Stimulated activated CD4-positive, alpha-beta T cell treated with anti-CD3 and anti-CD28 coated beads, Interleukin-1b, Interleukin-23, amount 100 ng/mL, for 1 hour (primary cell): ENCODE results near the gene STK36.

Experiments used
- DNase-seq, 2 donors: peaks; one replicate each; pipeline ENCODE4 v3.0.0-alpha.2; 2020; ENCODE audit warnings: low read depth in 2 of 2

STK36 gene, protein sequence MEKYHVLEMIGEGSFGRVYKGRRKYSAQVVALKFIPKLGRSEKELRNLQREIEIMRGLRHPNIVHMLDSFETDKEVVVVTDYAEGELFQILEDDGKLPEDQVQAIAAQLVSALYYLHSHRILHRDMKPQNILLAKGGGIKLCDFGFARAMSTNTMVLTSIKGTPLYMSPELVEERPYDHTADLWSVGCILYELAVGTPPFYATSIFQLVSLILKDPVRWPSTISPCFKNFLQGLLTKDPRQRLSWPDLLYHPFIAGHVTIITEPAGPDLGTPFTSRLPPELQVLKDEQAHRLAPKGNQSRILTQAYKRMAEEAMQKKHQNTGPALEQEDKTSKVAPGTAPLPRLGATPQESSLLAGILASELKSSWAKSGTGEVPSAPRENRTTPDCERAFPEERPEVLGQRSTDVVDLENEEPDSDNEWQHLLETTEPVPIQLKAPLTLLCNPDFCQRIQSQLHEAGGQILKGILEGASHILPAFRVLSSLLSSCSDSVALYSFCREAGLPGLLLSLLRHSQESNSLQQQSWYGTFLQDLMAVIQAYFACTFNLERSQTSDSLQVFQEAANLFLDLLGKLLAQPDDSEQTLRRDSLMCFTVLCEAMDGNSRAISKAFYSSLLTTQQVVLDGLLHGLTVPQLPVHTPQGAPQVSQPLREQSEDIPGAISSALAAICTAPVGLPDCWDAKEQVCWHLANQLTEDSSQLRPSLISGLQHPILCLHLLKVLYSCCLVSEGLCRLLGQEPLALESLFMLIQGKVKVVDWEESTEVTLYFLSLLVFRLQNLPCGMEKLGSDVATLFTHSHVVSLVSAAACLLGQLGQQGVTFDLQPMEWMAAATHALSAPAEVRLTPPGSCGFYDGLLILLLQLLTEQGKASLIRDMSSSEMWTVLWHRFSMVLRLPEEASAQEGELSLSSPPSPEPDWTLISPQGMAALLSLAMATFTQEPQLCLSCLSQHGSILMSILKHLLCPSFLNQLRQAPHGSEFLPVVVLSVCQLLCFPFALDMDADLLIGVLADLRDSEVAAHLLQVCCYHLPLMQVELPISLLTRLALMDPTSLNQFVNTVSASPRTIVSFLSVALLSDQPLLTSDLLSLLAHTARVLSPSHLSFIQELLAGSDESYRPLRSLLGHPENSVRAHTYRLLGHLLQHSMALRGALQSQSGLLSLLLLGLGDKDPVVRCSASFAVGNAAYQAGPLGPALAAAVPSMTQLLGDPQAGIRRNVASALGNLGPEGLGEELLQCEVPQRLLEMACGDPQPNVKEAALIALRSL (N-terminal part only)

GRCh38 chr2:218671654-218672566, at the start of gene STK36, which contains the start of gene RNF25:
TSS of gene STK36 (plus strand) at chr2:218672086. CDS start at chr2:218672830, 744 bp downstream.
TSS of gene RNF25 (minus strand) at chr2:218672002. CDS start at chr2:218671970, 32 bp downstream.
- DNase-seq, result peak; percentile 32 to 55

DNA sequence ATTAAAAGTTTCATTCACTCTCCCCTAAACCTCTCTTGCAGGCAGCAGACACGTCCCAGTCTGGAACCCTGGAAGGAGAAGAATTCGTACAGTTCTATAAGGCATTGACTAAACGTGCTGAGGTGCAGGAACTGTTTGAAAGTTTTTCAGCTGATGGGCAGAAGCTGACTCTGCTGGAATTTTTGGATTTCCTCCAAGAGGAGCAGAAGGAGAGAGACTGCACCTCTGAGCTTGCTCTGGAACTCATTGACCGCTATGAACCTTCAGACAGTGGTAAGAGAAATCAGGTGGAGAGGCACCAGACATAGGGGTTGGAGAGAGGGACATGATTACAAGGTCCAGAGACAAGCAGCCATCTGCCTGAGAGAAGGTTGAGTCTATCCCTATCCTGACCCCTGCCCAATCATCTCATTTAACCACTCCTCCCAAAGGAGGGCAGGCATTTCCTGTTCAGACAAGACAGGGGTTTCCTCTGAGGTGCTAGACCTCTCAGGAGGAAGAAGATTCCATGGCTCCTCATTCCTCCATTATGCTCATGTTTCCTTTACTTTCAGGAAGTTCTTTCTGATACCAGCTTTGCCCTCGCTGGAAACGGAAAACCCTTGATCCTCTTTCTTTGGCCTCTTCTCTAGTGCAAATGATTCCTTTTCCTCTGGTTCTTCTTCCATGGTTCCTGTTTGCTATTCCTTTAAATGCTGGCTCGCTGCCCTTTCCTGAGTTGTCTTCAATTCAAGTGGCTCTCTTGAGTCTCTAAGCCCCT, 49.1 kb upstream of the STK36 start:
- no peak for DNase-seq

- no peak for DNase-seq
These were observed 48.5 kb upstream of the STK36 start for GRCh38 chr2:218623366-218623705.

DNA sequence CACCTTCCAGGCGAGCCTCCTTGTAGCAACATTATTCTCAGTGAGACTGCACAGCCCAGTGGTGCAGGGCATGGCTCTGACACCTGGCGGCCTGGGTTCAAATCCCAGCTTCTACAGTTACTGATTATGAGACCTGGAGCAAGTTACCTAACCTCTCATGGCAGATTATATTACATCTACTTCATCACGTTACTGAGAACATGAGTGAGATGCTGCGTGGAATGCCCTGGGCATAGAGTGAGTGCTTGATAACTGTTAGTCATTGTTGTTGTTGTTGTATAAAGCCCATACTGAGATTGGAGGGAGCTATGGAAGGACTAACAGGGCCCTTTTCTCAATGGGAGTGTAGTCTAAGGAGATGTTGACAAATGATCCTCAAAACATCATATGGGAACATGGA, 45.5 kb upstream of the STK36 start:
- no peak for DNase-seq

DNA sequence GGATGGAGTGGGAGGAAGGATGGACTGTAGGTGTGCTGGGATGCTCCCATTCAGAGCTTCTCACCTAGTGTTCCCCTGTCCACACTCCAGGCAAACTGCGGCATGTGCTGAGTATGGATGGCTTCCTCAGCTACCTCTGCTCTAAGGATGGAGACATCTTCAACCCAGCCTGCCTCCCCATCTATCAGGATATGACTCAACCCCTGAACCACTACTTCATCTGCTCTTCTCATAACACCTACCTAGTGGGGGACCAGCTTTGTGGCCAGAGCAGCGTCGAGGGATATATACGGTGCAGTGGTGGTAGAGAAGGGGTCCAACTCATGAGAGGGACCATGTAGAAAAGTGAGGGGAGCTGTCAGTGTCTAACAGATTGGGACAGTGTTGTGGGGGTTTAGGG, 43.9 kb upstream of the STK36 start:
- no peak for DNase-seq

- no peak for DNase-seq
These were observed 40.0 kb upstream of the STK36 start for GRCh38 chr2:218631837-218632236.

GRCh38 chr2:218635719-218636118, 36.2 kb upstream of the STK36 start:
- DNase-seq, result no peak

DNA sequence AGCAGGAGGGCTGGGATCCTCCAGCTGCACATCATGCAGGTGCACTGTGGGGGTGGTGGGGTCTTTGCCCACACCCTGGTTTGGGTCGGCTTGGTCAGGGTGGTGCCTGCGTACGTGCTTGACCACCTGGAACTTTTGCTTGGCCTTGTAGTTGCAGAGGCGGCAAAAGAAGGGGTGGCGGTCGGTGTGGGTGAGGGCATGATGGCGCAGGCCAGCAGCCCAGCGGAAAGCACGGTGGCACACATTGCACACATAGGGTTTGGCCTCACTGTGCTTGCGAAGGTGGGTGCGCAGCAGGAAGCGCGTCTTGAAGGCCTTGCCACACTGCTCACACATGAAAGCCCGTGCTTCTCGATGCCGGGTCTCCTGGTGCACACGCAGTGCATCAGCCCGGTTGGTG, 33.5 kb upstream of the STK36 start:
- DNase-seq, result no peak

DNA sequence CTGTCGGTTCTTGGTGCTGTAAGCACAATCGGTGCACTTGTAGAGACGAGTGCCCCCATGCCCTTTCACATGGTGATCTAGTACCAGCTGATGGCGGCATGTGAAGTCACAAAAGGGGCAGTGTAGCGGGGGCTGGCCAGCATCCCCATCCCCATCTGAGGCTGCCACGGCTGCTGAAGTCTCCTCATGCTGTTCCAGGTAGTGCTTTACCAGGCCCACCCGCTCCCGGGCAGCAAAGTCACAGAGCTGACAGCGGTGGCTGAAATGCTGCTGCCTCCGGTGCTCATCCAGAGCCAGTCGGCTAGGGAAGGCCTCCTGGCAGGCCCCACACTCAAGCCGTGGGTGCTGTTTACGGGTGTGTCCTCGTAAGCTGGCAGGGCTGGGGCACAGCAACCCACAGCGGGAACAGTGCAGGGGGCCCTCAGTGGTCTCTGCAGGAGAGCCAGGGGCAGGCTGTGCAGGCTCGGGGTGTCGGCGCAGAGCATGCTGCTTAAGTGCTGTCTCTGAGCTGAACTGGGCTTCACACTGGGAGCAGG, 29.7 kb upstream of the STK36 start:
- DNase-seq, result no peak

- DNase-seq, result no peak
These were observed 29.1 kb upstream of the STK36 start for GRCh38 chr2:218642786-218643185.

DNA sequence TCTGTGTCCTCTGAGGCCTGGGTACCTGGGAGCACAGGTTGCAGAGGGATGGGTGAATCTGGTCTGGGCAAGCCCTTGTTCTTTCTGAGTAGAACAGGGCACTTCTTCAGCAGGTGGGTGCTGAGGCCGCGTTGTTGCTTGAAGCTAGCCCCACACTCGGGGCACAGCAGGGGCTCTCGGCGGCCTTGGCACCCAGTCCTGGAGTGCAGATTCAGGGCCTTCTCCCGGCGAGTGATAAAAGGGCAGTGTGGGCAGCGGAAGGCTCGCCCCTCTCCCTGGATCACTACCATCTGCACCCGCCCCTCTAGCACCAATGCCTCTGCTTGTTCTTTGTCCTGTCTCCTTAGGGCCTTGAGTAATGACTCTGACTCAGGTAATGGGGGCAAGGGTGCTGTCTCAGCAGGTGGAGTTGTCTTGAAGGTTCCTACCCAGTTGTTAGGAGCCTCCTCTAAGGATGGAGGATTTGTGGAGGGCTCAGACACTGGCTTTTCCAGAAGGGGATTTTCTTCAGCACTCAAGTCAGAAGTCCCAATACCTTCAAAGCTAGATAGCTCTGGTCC, 28.1 kb upstream of the STK36 start:
- no peak for DNase-seq

- DNase-seq, result no peak
These were observed 27.2 kb upstream of the STK36 start for GRCh38 chr2:218644721-218645120.

- DNase-seq, result no peak
These were observed 26.8 kb upstream of the STK36 start for GRCh38 chr2:218645126-218645525.

GRCh38 chr2:218648088-218648786, 23.6 kb upstream of the STK36 start:
- DNase-seq, result no peak

DNA sequence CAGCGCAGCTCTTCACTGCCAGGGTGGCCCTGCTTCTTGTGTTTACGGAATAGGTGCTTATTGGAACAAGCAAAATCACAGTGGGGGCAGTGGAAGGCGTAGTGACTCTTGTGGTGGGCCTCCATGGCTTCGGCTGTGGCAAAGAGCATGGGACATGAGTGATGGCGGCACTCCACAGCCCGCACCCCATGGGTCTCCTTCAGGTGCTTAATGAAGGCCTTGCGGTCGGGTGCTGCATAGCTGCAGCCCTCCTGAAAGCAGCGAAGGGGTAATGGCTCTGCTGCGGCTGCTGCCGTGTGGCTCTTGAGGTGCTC, 23.1 kb upstream of the STK36 start:
- no peak for DNase-seq

DNA sequence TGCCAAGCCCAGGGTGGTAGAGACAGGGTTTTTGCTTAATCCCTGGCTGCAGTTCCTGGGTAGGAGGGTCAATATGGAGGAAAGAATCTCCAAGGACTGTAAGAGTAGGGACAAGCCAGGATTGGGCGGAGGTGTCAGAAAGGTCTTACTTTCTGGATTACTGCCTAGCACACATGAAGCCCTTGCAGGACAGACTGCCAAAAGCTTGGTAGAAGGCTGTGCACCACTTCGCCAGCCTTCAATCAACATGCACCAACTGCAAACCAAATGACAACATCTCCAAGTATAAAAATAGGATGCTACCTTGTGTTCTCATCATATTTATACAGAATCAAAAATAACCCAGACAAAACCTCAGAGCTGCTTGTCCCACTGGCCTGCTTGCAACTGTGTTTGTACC, 16.1 kb upstream of the STK36 start:
- DNase-seq, result no peak

DNA sequence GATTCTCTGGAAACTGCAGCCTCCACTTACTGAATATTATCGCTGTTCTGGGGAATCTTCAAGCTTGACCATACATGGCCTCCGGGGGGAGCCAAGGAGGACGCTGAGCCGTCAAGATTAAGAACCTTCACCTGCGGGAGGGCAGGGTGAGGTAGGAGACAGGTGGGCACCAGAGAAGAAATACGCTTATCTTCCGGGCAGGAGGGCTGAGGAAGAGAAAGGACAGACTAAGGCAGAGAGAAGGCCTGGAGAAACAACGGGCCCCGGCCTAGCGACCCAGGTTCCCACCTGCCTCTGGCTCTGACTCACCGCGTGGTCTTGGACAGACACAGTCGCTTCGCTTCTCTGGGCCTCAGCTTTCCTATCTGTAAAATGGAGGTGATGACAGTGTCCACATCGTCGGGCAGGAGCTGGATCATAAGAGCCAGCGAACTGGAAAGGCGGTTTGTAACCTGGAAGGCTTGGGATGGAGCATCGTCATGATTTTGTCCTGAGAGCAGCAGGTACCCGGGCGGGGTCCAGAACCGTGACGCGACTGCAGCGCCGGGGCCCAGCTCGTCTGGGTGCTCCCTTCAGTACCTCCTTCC, 13.1 kb upstream of the STK36 start:
- DNase-seq, result no peak

GRCh38 chr2:218659258-218659987, 12.5 kb upstream of the STK36 start, which contains the start of the genes BCS1L and ZNF142:
TSS of gene BCS1L (plus strand) at chr2:218659683. CDS start at chr2:218660988, 1,305 bp downstream.
TSS of gene ZNF142 (minus strand) at chr2:218659623. CDS start at chr2:218656429, 3,194 bp downstream.
- DNase-seq, result peak; percentile 71 to 87
